DND-41 (cell line): Measurements from ENCODE around the gene EPAS1.
A peak's percentile ranks its signal among the peaks of the same experiment; 100 is the strongest.

Experiments used
- ATAC-seq: fragments of 200-7000 bp; cut with Tn5 transposase; 3 replicates; pipeline ENCODE4 v1.9.1; 2021; ENCODE audit warnings: low read depth; ENCODE audit not compliant: insufficient read depth
- DNase-seq: peaks from one replicate; pipeline ENCODE4 v3.0.0-alpha.2; 2020
- H2AFZ ChIP-seq: 2 replicates; pipeline ENCODE4 v1.6.0; 2012; ENCODE audit warnings: low read depth, low read length
- H3K27ac ChIP-seq: 2 replicates; pipeline ENCODE4 v1.5.1; 2012; ENCODE audit warnings: low read length, inconsistent platforms
- H3K27me3 ChIP-seq: fragments of 200-600 bp; sonication (generic); 2 replicates; pipeline ENCODE4 v1.6.0; 2012; ENCODE audit warnings: low read length, mild to moderate bottlenecking, inconsistent platforms; ENCODE audit not compliant: insufficient read depth, poor library complexity
- H3K36me3 ChIP-seq: 2 replicates; pipeline ENCODE4 v1.5.1; 2012; ENCODE audit warnings: low read length, inconsistent platforms; ENCODE audit not compliant: insufficient read depth
- H3K4me1 ChIP-seq: 2 replicates; pipeline ENCODE4 v1.5.1; 2012; ENCODE audit warnings: mild to moderate bottlenecking, low read length; ENCODE audit not compliant: insufficient read depth
- H3K4me2 ChIP-seq: 2 replicates; pipeline ENCODE4 v1.6.0; 2012; ENCODE audit warnings: mild to moderate bottlenecking, moderate library complexity, low read length, inconsistent platforms; ENCODE audit not compliant: insufficient read depth
- H3K4me3 ChIP-seq, 2 experiments: fragments of 200-600 bp in 1 of 2; shearing (Covaris generic) in 1 of 2; 2 replicates each; pipeline ENCODE4 v1.5.1; 2012 to 2016; ENCODE audit warnings: inconsistent platforms in 2 of 2, low read length in 2 of 2, mild to moderate bottlenecking in 2 of 2, low read depth in 1 of 2, moderate library complexity in 1 of 2
- H3K79me2 ChIP-seq: 2 replicates; pipeline ENCODE4 v1.6.0; 2012; ENCODE audit warnings: low read length, inconsistent platforms; ENCODE audit not compliant: insufficient read depth
- H3K9ac ChIP-seq: 2 replicates; pipeline ENCODE4 v1.6.0; 2012; ENCODE audit warnings: low read depth, mild to moderate bottlenecking, inconsistent platforms, low read length, moderate library complexity
- H3K9me3 ChIP-seq: 2 replicates; pipeline ENCODE4 v1.5.1; 2012; ENCODE audit warnings: low read length, moderate library complexity, mild to moderate bottlenecking, inconsistent platforms; ENCODE audit not compliant: insufficient read depth, severe bottlenecking
- H4K20me1 ChIP-seq: 2 replicates; pipeline ENCODE4 v1.6.0; 2012; ENCODE audit warnings: low read length; ENCODE audit not compliant: insufficient read depth
- EZH2 ChIP-seq: IDR thresholded peaks from 3 replicates; pipeline ENCODE4 v1.6.1; 2012; ENCODE audit warnings: borderline replicate concordance, low read depth, mild to moderate bottlenecking, moderate library complexity, low read length, inconsistent platforms; ENCODE audit not compliant: severe bottlenecking
- TF ChIP-seq, protein P1 (sequence below): IDR thresholded peaks from 2 replicates; pipeline ENCODE4 v1.5.1; 2012; ENCODE audit warnings: borderline replicate concordance, low read length, moderate library complexity, mild to moderate bottlenecking; ENCODE audit not compliant: poor library complexity, severe bottlenecking; ENCODE audit errors: extremely low read depth

EPAS1 gene

DNA sequence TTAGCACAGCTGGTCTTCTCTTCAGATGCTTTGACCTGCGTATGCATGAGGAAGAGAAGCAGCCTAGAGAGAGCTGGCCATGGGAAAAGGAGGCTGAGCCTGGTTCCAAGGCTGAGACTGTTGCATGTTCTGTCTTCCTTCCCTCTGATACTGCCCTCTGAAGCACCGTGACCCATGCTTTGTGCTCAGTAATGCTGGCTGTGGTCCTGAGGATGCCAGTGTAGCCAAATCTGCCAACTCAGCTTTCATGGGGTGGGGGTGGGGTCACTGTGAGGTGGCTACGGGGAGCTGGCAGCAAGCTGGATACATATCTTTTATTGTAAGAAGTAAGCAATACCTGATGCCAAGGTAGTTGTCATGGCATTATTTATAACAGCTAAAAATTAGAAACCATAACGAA, 41.5 kb downstream of the EPAS1 start:
- no peak for TF ChIP-seq EZH2
- TF ChIP-seq, protein P1, sequence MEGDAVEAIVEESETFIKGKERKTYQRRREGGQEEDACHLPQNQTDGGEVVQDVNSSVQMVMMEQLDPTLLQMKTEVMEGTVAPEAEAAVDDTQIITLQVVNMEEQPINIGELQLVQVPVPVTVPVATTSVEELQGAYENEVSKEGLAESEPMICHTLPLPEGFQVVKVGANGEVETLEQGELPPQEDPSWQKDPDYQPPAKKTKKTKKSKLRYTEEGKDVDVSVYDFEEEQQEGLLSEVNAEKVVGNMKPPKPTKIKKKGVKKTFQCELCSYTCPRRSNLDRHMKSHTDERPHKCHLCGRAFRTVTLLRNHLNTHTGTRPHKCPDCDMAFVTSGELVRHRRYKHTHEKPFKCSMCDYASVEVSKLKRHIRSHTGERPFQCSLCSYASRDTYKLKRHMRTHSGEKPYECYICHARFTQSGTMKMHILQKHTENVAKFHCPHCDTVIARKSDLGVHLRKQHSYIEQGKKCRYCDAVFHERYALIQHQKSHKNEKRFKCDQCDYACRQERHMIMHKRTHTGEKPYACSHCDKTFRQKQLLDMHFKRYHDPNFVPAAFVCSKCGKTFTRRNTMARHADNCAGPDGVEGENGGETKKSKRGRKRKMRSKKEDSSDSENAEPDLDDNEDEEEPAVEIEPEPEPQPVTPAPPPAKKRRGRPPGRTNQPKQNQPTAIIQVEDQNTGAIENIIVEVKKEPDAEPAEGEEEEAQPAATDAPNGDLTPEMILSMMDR, result no peak
- H3K27me3 ChIP-seq, result no peaks in the 10 kb centered on the region
- H3K27ac ChIP-seq, result no peak overlapping the region
- H3K79me2 ChIP-seq, result no peaks in the 10 kb centered on the region
- no peaks in the 10 kb centered on the region for H4K20me1 ChIP-seq
- ATAC-seq (peak; percentile 25; the same call in 1 of the 3 replicates), DNase-seq (no peak)
- H3K4me2 ChIP-seq, result no peak overlapping the region
- H3K9me3 ChIP-seq, result no peaks in the 10 kb centered on the region
- no peaks in the 10 kb centered on the region for H3K36me3 ChIP-seq
- H3K4me1 ChIP-seq, result peaks cover 20% of the 10 kb centered on the region
- H3K4me3 ChIP-seq, result no peak overlapping the region
- H2AFZ ChIP-seq, result no peak overlapping the region
- H3K9ac ChIP-seq, result no peak overlapping the region

DNA sequence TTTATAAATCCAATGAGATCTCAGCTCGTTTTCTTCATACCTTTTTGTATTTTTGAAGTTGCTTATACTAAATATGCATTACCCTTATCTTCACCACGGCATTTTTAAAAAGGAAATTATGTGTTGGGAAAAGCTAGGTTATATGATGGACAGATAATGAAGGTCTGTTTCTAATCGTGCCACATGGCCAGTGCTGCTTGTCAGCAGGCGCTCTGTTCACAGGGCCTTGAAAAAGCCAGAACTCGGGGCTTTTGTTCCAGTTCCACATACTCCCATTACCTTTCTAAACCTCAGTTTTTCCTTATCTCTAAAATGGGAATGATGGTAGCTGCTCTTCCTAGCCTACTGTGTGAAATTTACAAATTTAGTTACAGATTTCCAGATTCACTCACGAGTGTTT, 42.0 kb downstream of the EPAS1 start:
- no peak overlapping the region for H3K4me3 ChIP-seq
- no peak for DNase-seq
- no peaks in the 10 kb centered on the region for H4K20me1 ChIP-seq
- no peaks in the 10 kb centered on the region for H3K79me2 ChIP-seq
- ATAC-seq, result no peak
- H3K4me1 ChIP-seq, result peaks cover 20% of the 10 kb centered on the region
- H3K27ac ChIP-seq, result no peak overlapping the region
- TF ChIP-seq, protein P1, result no peak
- TF ChIP-seq EZH2, result no peak
- H2AFZ ChIP-seq, result no peak overlapping the region
- no peak overlapping the region for H3K9ac ChIP-seq
- no peaks in the 10 kb centered on the region for H3K9me3 ChIP-seq
- H3K27me3 ChIP-seq, result no peaks in the 10 kb centered on the region
- no peaks in the 10 kb centered on the region for H3K36me3 ChIP-seq
- no peak overlapping the region for H3K4me2 ChIP-seq

DNA sequence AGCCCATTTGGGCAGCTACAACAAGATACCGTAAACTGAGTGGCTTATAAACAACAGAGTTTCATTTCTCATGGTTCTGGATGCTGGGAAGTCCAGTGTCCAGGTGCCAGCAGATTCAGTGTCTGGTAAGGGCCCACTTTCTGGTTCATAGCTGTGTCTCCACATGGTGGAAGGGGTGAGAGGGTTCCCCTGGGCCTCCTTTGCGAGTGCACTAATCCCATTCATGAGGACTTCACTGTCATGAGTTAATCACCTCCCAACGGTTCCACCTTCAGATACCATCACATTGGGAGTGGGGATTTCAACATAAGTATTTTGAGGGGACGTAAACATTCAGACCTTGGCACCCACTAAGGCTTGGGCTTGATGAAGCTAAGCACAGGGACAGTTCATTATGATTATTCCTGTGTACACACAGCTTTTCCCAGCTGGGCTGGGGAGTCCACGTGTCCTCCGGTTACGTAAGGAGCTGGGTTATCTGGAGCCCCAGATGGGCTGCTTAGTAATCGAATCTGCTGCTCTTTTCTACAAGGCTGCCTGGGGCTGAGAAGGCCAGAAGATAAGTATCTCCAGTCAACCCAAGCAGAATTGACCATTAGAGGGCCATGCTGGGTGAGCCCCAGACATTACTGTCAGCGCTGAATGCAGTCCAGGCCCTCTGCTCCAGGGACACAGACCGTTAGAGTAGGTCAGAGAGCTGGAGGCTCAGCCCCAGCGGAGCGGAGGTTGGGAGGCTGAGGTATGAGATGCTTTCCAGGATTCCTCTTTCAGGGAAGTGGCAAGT, 42.7 kb downstream of the EPAS1 start:
- Histone ChIP-seq H3K36me3 (no peaks in the 10 kb centered on the region), H3K9me3 (no peaks in the 10 kb centered on the region), H3K9ac (no peak overlapping the region), H3K4me3 (no peak overlapping the region), H3K4me2 (no peak overlapping the region), H4K20me1 (no peaks in the 10 kb centered on the region), H3K27ac (no peak overlapping the region), H3K27me3 (no peaks in the 10 kb centered on the region), H2AFZ (no peak overlapping the region), H3K79me2 (no peaks in the 10 kb centered on the region), H3K4me1 (peaks cover 14% of the 10 kb centered on the region)
- TF ChIP-seq, protein P1, result no peak
- DNase-seq (no peak), ATAC-seq (no peak)
